CD4-positive, alpha-beta T cell treated with Interleukin-10 for 1 hour (primary cell): ENCODE results near the gene DOCK2.

ENCODE experiments used
- DNase-seq: peaks from one replicate; pipeline ENCODE4 v3.0.0-alpha.2; 2020

The DOCK2 gene

DNA sequence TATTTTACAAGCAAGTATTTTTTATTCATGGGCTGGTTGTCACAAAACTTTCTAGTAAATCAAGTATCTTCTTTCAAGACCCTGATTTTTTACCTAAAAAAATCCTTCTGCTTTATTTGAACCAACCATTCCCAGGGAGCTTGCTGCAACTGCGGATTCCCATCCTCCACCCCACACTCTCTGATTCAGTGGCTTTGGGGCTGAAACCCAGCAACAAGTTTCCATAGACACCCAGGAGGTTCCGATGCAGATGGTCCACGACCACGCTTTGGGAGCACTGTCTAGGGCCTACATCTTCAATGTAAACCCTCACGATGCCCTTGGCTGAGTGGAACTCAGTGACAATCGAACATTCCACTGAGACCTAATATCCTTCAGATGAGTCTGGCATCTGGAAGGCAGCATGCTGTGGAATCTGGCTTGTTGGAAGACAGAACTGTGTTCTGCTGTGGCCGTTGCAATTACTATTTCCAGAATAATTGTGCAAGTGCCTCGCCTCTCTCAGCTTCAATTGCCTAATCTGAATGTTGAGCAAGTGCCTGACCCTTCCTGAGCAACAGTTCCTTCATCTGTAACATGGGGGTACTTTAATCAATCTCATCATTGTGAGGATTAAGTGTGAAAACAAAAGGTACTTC, 238.1 kb downstream of the DOCK2 start:
- DNase-seq = no peak

DNA sequence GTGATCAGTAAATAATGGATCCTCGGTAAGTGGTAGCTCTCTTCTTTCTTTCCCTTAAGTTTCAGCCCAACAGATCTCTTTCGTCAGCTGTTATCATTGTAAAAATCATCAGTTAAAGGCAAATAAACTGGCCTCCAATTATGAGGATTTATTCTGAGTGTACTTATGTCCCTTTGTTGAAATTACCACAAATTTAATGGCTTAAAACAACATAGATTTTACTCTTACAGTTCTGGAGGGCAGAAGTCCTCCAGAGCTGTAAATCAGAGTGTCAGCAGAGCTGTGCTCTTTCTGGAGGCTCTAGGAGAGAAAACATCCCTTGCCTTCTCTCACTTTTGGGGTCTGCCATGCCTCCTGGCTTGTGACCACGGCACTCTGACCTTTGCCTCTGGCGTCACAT, 238.7 kb downstream of the DOCK2 start:
- no peak for DNase-seq

DNA sequence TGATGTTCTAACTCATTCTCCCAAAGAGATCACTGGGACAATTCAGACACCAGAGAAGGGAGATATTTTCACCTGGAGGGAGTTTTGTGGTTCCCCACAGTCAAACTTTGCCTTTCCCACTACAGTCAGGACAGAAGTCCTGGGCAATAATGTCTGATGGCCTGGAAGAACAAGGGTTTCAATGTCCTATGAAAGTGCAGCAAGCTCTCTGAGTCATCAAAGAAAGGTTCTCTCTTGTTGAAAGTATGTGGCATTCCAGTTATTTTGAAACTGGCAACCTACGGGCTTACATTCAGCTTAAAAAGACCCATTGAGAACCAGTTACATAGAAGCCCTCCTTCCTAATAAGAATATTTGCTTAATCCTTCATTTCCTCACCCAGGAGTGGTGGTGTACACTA, 239.3 kb downstream of the DOCK2 start:
- DNase-seq = no peak

DNA sequence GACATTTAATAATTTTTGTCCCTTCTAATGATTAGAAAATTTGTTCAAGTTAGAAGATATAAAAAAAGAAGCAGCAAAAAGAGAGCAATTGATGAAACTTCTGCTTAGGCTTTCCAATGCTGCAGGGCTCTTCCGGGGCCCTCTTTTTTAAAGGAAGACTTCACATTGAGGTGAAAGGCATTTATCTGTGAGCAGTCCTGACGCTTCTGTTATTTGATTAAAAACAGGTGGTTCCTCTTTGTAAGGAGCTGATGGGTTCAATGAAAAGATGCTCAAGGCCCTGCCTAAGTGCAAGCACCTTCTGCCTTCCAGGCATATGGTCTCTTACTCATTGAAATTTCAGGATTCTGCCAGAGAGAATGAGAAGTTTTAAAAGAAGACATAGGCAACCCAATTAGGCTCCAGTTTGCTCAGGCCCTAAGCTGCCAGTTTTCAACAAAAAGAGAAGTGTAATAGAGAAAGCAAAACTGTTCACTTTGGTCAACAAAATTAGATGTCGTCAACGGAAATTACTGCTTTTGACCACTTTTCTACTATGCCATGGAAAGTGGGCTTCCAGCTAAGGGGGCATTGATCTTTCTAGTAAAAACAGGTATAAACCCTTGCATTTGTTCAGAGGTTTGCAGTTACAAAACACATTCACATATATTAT, 243.1 kb downstream of the DOCK2 start:
- no peak for DNase-seq

DNA sequence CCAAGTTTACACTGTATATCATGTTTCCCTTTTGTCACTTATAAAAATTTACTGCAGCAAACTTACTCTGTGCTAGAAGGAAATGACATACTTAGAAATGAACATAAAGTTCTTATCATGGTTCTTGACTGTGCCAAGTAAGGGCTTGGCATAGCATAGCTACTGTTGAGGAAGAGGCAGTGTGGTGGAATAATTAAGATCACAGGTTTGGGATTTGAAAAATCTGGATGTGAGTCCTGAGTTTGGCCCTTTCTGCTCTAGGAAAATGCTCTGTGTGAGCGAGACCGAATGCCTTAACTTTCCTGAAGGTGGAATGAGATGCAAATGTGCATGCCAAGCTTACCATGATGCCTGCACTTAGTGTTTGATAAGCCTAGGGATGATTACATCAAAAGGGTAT, 243.7 kb downstream of the DOCK2 start:
- DNase-seq = no peak

DNA sequence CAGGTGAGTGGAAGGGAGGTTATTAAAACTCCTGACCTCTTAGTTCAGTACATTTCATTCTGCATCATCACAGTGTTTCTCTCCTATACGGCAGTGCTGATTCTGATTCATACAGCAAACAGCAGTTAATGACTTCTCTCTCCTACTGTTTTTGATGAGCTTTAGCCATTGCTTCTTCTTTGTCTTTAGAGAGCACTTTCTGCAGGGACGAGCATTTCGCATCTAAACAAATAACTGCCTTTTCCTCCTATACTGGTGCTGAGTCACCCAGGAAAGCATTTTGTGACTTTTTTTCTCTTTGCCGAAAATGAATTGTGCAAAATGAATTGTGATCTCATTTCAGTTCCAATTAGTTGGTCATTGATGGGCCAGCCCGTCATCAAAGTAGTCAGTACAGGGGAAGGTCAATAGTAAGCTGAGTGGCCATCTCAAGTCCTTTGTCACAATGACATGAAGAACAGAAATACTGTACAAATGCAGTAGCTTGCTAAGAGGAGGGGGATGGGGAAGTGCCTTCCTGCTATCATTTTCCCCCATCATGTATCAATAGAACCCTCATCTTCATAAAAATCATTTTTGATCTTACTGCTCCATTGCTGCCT, 244.7 kb downstream of the DOCK2 start:
- DNase-seq = no peak

DNA sequence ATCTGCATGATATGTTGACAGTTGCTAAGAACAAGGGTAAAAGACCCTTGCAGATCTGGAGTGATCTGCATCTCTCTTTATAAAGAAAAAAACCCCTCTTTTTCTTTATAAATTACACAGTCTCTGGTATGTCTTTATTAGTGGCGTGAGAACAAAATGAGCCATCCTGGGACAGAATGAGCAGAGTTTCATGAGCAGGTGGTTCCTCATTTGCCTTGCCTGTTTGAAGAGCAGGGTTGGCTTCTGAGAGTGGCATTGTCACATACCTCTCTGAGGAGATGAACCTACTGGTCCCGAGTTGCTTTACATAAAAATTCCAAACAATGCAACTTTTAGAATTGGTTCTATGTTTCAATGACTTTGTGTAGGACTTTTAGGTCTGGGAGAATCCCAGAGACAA, 249.0 kb downstream of the DOCK2 start:
- no peak for DNase-seq

DNA sequence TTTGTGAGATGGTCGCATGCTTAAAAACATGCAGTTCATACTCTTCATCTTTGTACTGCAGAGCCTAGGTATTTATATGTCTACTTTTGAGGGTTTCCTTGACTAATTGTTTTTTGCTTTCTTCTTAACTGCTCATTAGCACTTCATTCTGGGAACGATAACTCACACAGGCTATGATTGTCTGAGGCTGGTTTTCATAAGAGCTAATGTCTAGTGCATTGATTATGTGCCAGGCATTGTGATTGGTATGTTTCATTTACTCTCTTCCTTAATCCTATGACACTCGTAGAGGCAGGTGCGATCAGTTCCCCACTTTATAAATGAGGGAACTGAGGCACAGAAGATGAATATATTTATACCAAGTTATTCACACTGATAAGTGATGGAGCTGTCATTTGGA, 249.6 kb downstream of the DOCK2 start:
- no peak for DNase-seq

DNA sequence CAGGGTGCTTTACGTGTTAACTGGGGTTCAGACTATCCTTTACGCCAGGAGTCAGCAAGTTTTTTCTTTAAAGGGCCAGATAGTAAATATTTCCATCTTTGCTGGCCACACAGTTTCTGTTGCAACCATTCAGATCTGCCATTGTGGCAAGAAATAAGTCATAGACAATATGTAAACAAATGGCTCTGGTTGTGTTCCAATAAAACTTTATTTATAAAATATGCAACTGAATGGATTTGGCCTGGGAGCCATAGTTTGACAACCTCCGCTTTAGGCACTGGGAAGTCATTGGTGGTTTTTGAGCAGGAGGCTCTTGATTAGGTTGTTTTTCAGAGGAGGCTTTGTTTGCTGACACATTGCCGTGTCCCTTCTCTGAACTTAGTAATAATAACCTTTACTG, 252.5 kb downstream of the DOCK2 start:
- no peak for DNase-seq

DNA sequence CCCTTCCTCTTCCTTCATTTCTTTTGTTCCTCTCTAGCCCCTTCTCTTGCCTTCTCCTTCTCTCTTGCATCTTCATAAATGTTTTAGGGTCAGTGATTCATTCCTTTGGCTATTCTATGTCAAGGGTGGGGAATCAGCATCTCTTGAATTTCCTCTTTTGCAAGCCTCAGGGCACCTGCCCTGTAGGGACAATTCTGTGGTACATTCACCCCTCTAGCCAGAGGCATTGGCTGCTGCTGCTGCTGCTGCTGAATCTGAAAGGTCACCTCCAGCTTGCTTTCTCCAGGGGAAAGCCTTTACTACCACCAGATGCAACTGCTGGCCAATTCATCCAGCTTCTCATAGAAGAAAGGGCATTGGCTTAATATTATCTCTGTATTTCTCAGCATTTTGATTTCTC, 255.9 kb downstream of the DOCK2 start:
- no peak for DNase-seq

DNA sequence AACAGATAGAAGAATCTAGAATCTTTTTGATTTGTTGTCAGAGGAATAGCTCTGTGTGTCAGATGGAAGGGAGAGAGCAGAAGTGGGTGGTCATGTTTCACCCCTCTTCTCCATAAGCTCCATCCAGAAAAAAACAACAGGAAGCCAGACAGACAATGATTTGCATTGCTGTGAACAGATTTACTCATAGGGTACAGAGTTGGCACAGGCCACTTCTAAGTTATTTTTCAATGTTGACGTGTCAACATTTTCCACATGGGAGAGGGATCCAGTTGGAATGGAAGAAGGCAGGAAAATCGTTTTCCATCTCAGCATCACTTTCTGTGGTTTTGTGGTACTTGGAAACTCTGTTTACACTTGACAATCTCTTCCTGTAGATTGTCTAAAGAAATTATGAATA, 256.5 kb downstream of the DOCK2 start:
- DNase-seq = no peak

DNA sequence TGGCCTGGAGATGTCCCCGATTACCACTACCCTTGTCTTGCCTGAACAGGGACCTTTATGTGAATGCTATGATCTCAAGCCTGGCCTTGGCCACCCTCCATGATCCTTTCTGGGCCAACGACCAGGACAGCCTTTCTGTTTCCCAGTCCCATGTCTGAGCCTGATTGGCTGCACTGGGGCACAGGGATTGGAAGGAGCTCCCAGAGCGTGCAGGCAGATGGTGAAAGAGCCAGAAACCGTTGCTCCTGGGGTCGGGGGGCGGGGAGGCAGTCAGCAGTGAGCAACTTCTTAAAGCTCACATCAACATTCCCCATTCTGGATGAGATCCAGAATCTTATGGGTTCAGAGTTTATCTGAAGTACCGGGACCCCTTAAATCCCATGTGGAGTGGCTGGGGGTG, 258.9 kb downstream of the DOCK2 start:
- no peak for DNase-seq

DNA sequence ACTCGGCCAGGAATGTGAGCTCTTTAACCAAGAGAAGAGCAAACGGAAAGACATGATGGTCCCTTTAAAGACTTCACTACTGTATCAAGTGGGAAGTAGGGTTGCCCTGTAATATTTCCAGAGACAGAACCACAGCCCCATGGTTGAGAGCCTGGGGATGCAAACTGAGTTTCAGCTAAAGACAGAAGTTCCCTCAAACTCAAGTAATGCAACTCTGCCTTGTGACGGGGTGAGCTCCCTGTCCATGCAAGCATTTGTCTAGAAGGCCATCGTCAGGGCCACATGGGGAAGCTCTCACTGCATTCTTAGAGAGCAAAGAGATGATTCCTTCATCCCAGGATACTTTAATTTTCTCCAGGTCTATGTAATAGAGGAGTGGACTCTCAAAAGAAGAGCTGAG, 260.4 kb downstream of the DOCK2 start:
- DNase-seq = no peak

DNA sequence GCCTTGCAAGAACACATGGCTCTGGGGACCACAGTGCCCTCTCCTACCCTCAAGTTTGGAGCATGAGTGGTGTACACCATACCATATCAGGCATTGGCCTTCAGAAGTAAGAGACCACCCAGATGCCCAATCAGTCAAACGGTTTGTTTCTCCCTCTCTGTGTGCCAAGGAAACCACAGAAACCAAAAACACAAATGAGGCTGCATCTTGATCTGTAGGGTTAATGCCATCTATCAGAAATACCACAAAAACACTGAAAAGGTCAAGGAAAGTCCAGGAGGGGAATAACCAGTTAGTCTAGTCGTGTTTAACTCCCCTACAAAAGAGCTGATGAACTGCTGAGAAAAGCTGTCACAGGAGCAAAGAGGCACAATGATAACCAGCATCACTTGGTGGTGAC, 264.8 kb downstream of the DOCK2 start:
- no peak for DNase-seq

DNA sequence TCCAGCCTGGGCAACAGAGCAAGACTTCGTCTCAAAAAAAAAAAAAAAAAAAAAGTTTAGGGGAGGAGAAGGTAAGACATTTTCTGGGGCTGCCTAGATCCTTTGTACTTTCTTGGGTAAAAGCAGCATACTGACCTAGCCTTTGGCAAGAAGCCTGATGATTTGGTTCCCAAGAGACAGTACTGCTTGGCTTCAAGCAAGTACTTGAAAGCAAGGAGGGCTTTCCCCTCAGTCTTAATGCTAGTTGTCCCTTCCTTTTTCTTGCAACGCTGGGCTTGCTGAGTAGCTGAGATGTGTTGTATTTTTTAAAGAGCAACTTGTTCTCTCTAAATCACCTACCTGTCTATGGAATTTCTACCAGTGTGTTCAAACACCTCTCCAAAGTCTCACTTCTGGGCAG, 267.0 kb downstream of the DOCK2 start:
- DNase-seq = no peak

DNA sequence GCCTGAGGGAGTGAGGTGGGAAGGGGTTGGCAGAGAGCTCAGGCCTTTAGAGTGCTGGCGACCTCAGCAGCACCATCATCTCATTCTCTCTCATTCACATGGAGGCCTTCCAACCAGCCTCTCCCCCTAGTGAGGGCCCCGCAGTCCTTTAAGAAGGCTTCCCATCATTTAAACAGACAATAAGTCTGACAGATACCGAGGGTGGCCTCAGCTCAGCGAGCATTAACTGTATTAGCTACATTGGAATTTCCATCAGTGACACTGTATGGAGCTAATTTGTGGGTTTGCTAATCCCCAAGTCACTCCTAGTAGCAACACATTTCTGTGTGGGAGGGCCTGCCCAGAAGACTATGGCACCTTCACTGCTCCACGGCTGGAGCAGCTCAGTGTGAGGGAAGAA, 267.4 kb downstream of the DOCK2 start:
- DNase-seq = no peak

DNA sequence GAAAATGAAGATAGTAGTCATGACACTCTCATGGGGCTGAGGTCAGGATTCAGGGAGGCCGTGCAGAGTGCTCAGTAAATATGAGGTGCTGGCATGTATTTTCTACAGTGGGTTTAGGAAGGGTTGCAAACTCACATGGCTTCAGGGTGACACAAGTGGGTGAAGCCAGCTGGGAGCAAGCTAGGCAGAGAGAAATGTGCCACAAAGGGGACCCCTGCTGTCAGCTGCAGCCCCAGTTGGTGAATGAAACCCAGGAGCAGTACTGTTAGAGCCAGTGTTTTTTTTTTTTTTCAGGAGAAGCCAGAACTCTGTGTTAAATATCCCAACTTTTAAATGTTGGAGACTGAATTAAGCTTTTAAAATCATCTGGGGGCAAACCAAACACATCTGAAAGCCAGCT, 267.9 kb downstream of the DOCK2 start:
- DNase-seq = no peak

DNA sequence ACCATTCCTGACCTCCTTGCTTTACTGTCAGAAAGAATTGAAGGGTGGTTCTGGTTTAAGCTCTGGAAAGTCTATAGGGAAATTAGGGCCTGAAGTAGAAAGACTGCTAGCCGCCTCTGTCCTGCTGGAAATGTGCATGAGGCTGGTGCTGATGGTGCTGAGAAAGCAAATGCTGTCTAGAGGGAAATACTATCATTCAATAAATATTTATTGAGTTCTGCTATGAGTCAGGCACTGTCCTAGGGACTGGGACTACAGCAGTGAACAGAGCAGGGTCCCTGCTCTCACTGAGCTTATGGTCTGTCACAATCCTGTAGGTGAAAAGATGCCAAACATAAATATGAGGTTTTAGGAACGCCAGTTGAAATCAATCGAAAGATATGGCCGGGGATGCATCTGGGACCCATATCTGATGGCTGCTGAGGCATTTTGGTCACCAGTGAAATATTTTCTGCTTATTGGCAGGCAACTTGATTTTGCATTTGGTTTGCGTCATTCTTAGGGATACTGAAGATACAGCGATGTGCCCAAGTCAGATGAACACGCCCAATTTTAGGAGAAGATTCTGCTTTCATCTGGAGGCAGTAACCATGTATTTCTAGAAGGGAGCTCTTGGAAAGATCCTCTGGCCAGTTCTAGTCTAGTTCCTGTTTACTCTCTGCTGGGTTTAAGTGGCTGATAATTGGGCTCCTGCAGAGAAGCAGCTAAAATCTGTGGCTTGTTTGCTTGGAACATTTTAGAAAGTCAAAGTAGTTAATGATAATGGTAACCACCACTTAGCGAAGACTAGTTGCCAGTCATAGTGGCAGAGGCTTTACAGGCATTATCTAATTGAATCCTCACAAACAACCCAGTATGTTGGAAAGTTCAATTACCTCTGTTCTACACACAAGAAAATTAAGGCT, 269.9 kb downstream of the DOCK2 start:
- DNase-seq = no peak

DNA sequence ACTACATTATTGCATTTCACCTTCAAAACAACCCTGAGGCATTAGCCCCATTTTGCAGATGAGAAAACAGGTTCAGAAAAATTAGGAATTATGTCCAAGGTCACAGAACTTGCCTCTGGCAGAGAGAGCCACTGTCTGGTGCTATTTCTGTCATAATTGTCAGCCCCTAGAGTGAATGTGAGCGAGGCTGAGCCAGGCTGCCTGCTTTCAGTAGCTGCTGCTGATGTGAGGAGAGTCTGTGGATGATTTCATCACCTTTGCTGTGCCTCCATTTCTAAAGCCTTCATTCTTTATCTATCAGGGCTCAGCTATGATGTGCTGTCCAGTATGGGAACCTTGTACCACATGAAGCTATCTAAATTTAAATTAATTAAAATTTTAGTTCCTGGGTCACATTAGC, 271.8 kb downstream of the DOCK2 start:
- no peak for DNase-seq

DNA sequence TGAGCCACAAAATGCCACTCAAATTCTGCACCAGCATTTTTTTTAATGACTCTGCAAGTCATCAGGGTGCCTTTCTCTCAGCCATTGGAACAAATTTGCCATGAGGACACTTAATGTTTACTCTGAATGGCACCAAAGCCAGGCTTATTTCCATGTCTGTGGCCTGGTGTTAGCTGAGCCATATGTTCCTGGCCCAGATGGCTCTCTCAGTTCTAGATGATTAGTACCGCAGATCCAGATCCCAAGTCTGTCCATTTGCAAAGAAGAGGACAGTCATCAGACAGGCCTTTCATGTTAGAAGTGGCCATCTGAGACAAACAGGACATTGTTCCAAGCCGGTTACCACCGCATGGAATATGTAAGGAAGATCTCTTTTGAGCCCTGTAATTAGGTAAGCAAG, 272.9 kb downstream of the DOCK2 start:
- DNase-seq = no peak

DNA sequence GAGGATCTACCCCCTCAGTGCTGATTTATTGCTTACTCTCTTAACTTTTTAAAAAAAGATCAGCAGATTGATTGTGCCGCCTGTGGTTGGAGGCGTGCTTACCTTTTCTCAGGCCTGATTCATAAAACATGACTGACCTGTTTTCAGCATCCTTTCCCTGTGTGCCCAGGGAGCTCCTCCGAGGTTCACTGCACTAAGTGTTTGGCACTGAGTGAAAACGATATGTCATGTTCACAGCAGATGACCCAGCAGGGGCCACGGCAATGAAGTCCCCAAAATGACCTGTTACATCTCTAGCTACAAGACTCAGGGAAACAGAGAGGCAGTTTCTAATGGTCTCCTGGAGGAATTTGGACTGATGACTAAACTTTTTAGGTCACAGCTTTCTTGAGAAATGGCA, 273.3 kb downstream of the DOCK2 start:
- DNase-seq = no peak

DNA sequence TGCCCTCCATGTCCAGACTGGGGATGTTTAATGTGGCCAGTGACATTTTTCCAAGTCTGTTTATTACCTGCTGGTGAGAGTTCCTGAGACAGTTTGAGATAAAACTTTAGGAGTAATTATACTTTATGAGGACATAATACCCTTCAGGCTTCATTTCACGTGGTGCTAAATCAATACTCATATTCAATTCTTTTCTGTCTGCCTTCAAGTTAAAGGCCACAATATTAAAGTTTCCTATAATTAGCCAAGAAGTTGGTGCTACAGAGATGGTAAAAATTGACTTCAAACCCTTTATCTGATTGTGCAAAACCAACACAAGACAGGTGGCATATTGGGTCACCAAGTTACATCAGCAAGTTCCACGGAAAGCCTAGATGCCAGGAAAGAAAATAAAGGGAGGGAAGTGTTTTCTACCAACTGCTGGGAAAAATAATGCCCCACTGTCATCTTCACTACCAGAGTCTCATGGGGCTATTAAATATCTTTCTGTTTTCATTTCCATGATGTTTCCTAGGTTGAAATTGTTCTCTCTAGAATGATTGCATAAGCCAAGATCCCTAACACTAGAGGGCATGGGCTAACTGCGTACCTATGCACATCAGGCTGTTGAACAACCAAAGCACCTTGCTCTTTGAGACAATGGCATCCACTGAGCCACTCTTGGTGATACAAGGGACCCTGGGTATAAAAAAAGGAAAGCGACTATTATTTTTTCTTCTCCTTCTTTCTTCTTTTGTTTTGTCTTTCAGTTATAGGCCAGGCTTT, 274.6 kb downstream of the DOCK2 start:
- DNase-seq = no peak

DNA sequence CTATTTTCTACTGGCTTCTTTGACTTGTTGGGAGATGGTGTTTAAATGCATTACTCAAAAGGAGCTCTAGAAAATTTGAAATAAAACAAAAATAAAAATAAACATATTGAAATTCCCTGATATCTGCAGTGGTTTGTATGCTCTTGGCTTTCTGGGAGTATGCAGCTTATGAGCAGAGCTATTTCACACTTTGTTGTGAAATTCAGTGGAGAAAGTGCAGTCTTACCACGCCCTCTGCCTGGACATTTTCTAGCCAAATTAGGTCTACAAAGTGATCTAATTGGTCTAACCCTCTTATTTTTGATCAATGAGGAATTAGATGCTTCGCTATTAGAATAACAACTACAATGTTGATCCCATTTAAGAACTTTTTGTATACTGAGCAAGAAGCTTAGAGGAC, 276.4 kb downstream of the DOCK2 start:
- no peak for DNase-seq
